Measurements from ENCODE around the gene SLC25A53. TPM values are rescaled to one million over a fixed set of nuclear protein-coding genes. Genes with fewer than 3 reads are reported as not detected.

SLC25A53 gene, protein sequence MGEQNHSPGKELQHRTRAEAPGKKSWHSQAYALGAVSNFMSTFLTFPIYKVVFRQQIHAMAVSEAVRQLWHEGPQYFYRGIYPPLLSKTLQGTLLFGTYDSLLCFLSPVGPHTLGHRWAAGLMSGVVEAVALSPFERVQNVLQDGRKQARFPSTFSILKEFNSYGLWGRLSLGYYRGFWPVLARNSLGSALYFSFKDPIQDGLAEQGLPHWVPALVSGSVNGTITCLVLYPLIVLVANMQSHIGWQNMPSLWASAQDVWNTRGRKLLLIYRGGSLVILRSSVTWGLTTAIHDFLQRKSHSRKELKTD
- total RNA-seq (2014; rRNA removed) (6.6 and 12.4 TPM in 2 replicates), Bru-seq, nascent RNA (percentile 60 among the genes with signal in this experiment), BruChase-seq, experiment 1, labeled RNA remaining after a 6-hour chase (percentile 66 among the genes with signal in this experiment), BruChase-seq, experiment 2, labeled RNA remaining after a 2-hour chase (percentile 70 among the genes with signal in this experiment)
- long read RNA-seq, transcript SLC25A53-201 (2 exons, 731 nt) = major isoform, 5 of 13 reads
- long read RNA-seq, partial matches to known transcripts = 0 of 13 reads
- long read RNA-seq, other reads (novel, unspliced or antisense) = 8 of 13 reads

DNA sequence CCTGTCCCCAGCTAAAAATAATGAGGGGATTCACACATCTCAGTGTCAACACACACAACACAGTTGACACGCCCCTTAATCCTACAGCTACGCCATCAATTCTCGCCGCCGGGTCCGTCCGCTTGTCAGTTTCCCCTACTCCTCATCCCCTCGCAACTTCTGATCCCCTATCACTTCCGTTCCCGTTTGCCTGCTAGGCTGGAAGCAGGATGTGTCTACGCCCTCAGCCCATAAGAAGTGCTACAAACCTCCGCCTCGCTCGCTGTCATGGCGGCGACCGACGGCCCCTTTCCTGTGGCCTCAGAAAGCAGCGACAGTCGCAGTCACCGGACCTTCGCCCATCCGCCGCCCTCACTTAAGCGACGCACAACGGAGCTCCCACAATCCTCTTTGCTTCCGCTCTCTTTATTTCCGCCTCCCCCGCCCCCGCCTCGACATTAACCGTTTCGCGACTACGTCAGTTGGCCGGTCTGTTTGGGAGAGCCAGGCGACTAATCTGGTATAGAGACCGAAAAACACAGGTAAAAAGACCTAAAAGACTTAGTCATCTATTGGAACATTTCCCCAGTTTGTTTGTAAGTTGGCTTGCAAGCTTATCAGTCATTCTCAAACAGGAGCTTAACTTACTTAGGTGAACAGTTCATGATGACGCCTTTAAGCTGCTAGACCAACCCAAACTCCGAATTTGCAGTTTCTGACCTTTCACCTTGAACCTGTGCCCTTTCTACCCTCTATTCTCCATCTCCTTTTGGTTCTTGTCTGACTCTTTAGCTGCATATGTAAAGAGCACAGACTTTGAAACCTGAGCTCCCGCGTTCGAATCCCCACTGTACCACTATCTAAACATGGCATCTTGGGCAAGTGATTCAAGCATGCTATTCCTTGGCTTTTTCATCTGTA lies at the start of gene SLC25A53:
Gene SLC25A53, minus strand, starts transcription at position 380 of the 900 bp plus-strand sequence. CDS start 51,752 bp downstream, outside the sequence.
- intact Hi-C loops (cut with micrococcal nuclease) = loop anchor here (1.0 kb wide), 1 partner anchor 9 kb away; the partner anchor contains the start of gene FAM199X
- H3K4me1 ChIP-seq (ENCODE audit: insufficient read depth, low read length) = no peaks in the 10 kb centered on the region; the same call in 1 of the 2 replicates
- peak within 1 kb of the TSS; percentile 93 for H3K4me2 ChIP-seq (ENCODE audit: low read length)
- peak within 1 kb of the TSS; percentile 91 for H2AFZ ChIP-seq (ENCODE audit: low read length)
- no peaks in the 10 kb centered on the region for H4K20me1 ChIP-seq (ENCODE audit: low read length)
- ATAC-seq (peak; percentile 92), DNase-seq (peak; percentile 76)
- H3K27me3 ChIP-seq (ENCODE audit: low read length) = no peaks in the 10 kb centered on the region
- H3K79me2 ChIP-seq (ENCODE audit: low read length) = peaks cover 24% of the 10 kb centered on the region
- H3K36me3 ChIP-seq (ENCODE audit: low read depth, low read length) = no peaks in the 10 kb centered on the region
- ChIA-PET CTCF (no interaction called here), POLR2A (ENCODE audit: unreplicated experiment) (interaction anchor here (0.6 to 0.7 kb wide), 3 partner anchors 16 to 617 kb away, joined by 3 read pairs; no protein-coding TSS in a partner anchor)
- H3K9ac ChIP-seq (ENCODE audit: low read length) = peak within 1 kb of the TSS; percentile 90
- peak within 1 kb of the TSS; percentile 98 for H3K4me3 ChIP-seq (ENCODE audit: low read length)
- H3K9me2 ChIP-seq (replicated peaks; ENCODE audit: low read length) = no peaks in the 10 kb centered on the region
- H3K27ac ChIP-seq (ENCODE audit: low read length) = peak within 1 kb of the TSS; percentile 87
- no peaks in the 10 kb centered on the region for H3K9me3 ChIP-seq (ENCODE audit: low read length)
- no peaks in the 10 kb centered on the region for H3F3A ChIP-seq (ENCODE audit: low read length, unreplicated experiment)
- TF ChIP-seq EZH2 (IDR thresholded peaks at IDR 0.05; ENCODE audit: low read length, unreplicated experiment) (no peak), EZH2phosphoT487 (IDR thresholded peaks at IDR 0.05; ENCODE audit: borderline replicate concordance, low read length) (no peak)
- TF ChIP-seq, protein P1, sequence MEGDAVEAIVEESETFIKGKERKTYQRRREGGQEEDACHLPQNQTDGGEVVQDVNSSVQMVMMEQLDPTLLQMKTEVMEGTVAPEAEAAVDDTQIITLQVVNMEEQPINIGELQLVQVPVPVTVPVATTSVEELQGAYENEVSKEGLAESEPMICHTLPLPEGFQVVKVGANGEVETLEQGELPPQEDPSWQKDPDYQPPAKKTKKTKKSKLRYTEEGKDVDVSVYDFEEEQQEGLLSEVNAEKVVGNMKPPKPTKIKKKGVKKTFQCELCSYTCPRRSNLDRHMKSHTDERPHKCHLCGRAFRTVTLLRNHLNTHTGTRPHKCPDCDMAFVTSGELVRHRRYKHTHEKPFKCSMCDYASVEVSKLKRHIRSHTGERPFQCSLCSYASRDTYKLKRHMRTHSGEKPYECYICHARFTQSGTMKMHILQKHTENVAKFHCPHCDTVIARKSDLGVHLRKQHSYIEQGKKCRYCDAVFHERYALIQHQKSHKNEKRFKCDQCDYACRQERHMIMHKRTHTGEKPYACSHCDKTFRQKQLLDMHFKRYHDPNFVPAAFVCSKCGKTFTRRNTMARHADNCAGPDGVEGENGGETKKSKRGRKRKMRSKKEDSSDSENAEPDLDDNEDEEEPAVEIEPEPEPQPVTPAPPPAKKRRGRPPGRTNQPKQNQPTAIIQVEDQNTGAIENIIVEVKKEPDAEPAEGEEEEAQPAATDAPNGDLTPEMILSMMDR (conservative IDR thresholded peaks at IDR 0.05; ENCODE audit: low read depth, low read length) = no peak
- TSS peak; percentile 88 for BruUV-seq (replicated peaks)

DNA sequence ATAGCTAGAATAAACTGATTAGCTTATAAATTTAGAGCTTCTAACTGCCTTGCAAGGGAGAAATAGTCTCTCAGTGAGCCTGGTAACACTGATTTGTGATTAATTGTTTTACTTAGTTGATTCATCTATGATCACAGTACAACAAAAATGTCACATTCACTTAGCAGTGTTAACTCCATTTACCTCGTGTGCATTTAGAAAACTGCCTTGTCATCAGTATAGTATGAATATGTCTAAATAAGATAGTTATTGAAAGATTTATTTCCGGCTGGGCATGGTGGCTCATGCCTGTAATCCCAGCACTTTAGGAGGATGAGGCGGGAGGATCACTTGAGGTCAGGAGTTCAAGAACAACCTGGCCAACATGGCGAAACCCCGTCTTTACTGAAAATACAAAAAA lies 48.7 kb upstream of the SLC25A53 start:
- Histone ChIP-seq H3K9ac (ENCODE audit: low read length) (no peak overlapping the region), H3K27ac (ENCODE audit: low read length) (no peak overlapping the region), H3K4me3 (ENCODE audit: low read length) (no peak overlapping the region), H3K4me2 (ENCODE audit: low read length) (no peak overlapping the region), H3K79me2 (ENCODE audit: low read length) (no peaks in the 10 kb centered on the region), H3F3A (ENCODE audit: low read length, unreplicated experiment) (no peaks in the 10 kb centered on the region), H3K4me1 (ENCODE audit: insufficient read depth, low read length) (no peaks in the 10 kb centered on the region), H3K9me2 (replicated peaks; ENCODE audit: low read length) (no peaks in the 10 kb centered on the region), H3K27me3 (ENCODE audit: low read length) (no peaks in the 10 kb centered on the region), H3K36me3 (ENCODE audit: low read depth, low read length) (no peaks in the 10 kb centered on the region), H2AFZ (ENCODE audit: low read length) (no peak overlapping the region), H3K9me3 (ENCODE audit: low read length) (no peaks in the 10 kb centered on the region), H4K20me1 (ENCODE audit: low read length) (no peaks in the 10 kb centered on the region)
- no TSS peak for BruUV-seq (replicated peaks)
- POLR2A ChIA-PET (ENCODE audit: unreplicated experiment) = no interaction called here
- CTCF ChIA-PET = no interaction called here
- DNase-seq = no peak
- intact Hi-C loops (cut with micrococcal nuclease) = no loop called here
- TF ChIP-seq, protein P1 (conservative IDR thresholded peaks at IDR 0.05; ENCODE audit: low read depth, low read length) = no peak
- TF ChIP-seq EZH2phosphoT487 (IDR thresholded peaks at IDR 0.05; ENCODE audit: borderline replicate concordance, low read length) (no peak), EZH2 (IDR thresholded peaks at IDR 0.05; ENCODE audit: low read length, unreplicated experiment) (no peak)
- ATAC-seq = no peak
